ENCODE results near the gene PCED1B. TPM values are rescaled to one million over a fixed set of nuclear protein-coding genes. Genes with fewer than 3 reads are reported as not detected.

Gene PCED1B
- total RNA-seq, 2 donors from 2014 or later = 2.5 to 7.0 TPM

DNA sequence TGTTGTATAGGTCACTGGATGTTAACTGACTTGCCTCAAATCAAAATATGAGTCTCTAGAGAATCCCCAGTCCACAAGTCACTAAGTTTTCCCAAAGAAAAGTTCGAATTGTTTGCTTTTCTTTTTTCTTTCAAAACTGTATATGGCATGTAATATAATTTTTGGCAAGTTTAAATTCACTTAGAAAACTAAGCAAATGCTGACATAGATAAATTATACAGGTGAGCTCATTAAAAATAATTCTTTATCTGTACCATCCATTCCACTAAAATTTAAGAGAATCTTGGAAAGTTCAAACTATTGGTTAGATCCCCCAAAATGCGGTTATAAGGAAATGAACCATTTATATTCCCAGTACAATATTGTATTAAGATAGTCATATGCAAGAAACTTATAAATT is 145.9 kb downstream of the PCED1B start:
- Histone ChIP-seq H3K4me1 (ENCODE audit: control insufficient read depth, insufficient read depth, low read length) (no peaks in the 10 kb centered on the region), H3K27me3 (ENCODE audit: control insufficient read depth, insufficient read depth, low read length, poor library complexity, severe bottlenecking) (no peaks in the 10 kb centered on the region), H3K9ac (ENCODE audit: extremely low read depth, low read length, poor library complexity, severe bottlenecking) (no peak overlapping the region), H3K36me3 (ENCODE audit: control insufficient read depth, insufficient read depth, low read length) (no peaks in the 10 kb centered on the region), H3K4me3 (ENCODE audit: low read length) (no peak overlapping the region), H3K27ac (ENCODE audit: low read depth, low read length) (no peak overlapping the region), H3K9me3 (ENCODE audit: control insufficient read depth, low read length) (no peaks in the 10 kb centered on the region)
- no peaks in the 10 kb centered on the region for H3K9me3 Mint-ChIP-seq
- DNase-seq = no peak
- WGBS, 2 experiments (ENCODE audit: insufficient coverage in 1 of 2, insufficient read length in 1 of 2) = 80% methylated on average over 1 of the region's 2 CpGs; no CpG with 5 or more reads in 1 of the 2 experiments
- TF ChIP-seq, protein P1, sequence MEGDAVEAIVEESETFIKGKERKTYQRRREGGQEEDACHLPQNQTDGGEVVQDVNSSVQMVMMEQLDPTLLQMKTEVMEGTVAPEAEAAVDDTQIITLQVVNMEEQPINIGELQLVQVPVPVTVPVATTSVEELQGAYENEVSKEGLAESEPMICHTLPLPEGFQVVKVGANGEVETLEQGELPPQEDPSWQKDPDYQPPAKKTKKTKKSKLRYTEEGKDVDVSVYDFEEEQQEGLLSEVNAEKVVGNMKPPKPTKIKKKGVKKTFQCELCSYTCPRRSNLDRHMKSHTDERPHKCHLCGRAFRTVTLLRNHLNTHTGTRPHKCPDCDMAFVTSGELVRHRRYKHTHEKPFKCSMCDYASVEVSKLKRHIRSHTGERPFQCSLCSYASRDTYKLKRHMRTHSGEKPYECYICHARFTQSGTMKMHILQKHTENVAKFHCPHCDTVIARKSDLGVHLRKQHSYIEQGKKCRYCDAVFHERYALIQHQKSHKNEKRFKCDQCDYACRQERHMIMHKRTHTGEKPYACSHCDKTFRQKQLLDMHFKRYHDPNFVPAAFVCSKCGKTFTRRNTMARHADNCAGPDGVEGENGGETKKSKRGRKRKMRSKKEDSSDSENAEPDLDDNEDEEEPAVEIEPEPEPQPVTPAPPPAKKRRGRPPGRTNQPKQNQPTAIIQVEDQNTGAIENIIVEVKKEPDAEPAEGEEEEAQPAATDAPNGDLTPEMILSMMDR (conservative IDR thresholded peaks at IDR 0.05) = no peak
- H3K4me3 Mint-ChIP-seq = no peak overlapping the region
- peak overlapping the region; percentile 62 for H3K27ac Mint-ChIP-seq
- no peaks in the 10 kb centered on the region for H3K27me3 Mint-ChIP-seq (ENCODE audit: insufficient read depth)
- no peaks in the 10 kb centered on the region for H3K36me3 Mint-ChIP-seq (ENCODE audit: low read depth)
- H3K4me1 Mint-ChIP-seq = peaks cover 37% of the 10 kb centered on the region

DNA sequence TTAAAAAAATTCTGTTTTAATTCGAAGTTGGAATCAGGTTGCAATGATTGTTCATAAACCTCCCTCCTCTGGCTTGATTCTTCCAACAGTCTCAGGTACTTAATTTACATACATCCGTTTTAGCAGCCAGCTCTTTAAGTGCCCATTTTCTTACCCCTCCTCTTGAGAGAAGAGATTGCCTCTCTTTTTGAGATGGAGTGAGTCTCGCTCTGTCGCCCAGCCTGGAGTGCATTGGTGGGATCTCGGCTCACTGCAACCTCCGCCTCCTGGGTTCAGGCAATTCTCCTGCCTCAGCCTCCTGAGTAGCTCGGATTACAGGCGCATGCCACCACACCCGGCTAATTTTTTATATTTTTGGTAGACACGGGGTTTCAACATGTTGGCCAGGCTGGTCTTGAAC is 146.8 kb downstream of the PCED1B start:
- peaks cover 36% of the 10 kb centered on the region for H3K4me1 Mint-ChIP-seq
- H3K4me3 Mint-ChIP-seq = no peak overlapping the region

DNA sequence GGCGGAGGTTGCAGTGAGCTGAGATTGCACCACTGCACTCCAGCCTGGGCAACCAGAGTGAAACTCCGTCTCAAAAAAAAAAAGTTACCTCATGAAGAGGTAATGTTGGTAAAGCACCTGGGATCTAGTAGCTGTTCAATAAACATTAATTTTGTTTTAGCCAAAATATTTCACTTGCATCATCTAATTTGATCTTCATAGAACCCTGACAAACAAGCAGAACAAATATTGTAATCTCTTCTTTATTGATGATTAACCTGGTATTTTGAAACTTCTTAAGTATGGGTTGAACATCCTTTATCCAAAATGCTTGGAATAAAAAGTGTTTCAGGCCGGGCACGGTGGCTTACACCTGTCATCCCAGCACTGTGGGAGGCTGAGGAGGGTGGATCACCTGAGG is 149.4 kb downstream of the PCED1B start:
- H3K27me3 Mint-ChIP-seq (ENCODE audit: insufficient read depth) = no peaks in the 10 kb centered on the region
- Histone ChIP-seq H3K9me3 (ENCODE audit: control insufficient read depth, low read length) (no peaks in the 10 kb centered on the region), H3K36me3 (ENCODE audit: control insufficient read depth, insufficient read depth, low read length) (no peaks in the 10 kb centered on the region), H3K4me1 (ENCODE audit: control insufficient read depth, insufficient read depth, low read length) (peaks cover 3% of the 10 kb centered on the region), H3K27ac (ENCODE audit: low read depth, low read length) (no peak overlapping the region), H3K27me3 (ENCODE audit: control insufficient read depth, insufficient read depth, low read length, poor library complexity, severe bottlenecking) (no peaks in the 10 kb centered on the region), H3K4me3 (ENCODE audit: low read length) (no peak overlapping the region), H3K9ac (ENCODE audit: extremely low read depth, low read length, poor library complexity, severe bottlenecking) (no peak overlapping the region)
- TF ChIP-seq, protein P1 (conservative IDR thresholded peaks at IDR 0.05) = no peak
- H3K4me1 Mint-ChIP-seq = peaks cover 21% of the 10 kb centered on the region
- 94 to 95% methylated on average over 2 to 4 of the region's 4 CpGs for whole genome bisulfite sequencing, 2 experiments (ENCODE audit: insufficient coverage in 1 of 2, insufficient read length in 1 of 2)
- no peak overlapping the region for H3K27ac Mint-ChIP-seq
- no peak for DNase-seq
- no peaks in the 10 kb centered on the region for H3K9me3 Mint-ChIP-seq
- H3K4me3 Mint-ChIP-seq = no peak overlapping the region
- H3K36me3 Mint-ChIP-seq (ENCODE audit: low read depth) = no peaks in the 10 kb centered on the region

More for the DNA sequence above, 146.8 kb downstream of the PCED1B start:
- H3K27ac ChIP-seq (ENCODE audit: low read depth, low read length) = no peak overlapping the region
- no peaks in the 10 kb centered on the region for H3K27me3 Mint-ChIP-seq (ENCODE audit: insufficient read depth)
- WGBS, 2 experiments (ENCODE audit: insufficient coverage in 1 of 2, insufficient read length in 1 of 2) = 86 to 94% methylated on average over 9 to 10 of the region's 10 CpGs
- no peak for DNase-seq
- H3K4me1 ChIP-seq (ENCODE audit: control insufficient read depth, insufficient read depth, low read length) = peaks cover 3% of the 10 kb centered on the region
- TF ChIP-seq, protein P1 (conservative IDR thresholded peaks at IDR 0.05) = no peak
- peak overlapping the region; percentile 66 for H3K27ac Mint-ChIP-seq
- no peak overlapping the region for H3K4me3 ChIP-seq (ENCODE audit: low read length)
- H3K9me3 ChIP-seq (ENCODE audit: control insufficient read depth, low read length) = no peaks in the 10 kb centered on the region
- H3K9me3 Mint-ChIP-seq = no peaks in the 10 kb centered on the region
- H3K36me3 ChIP-seq (ENCODE audit: control insufficient read depth, insufficient read depth, low read length) = no peaks in the 10 kb centered on the region
- no peak overlapping the region for H3K9ac ChIP-seq (ENCODE audit: extremely low read depth, low read length, poor library complexity, severe bottlenecking)
- H3K36me3 Mint-ChIP-seq (ENCODE audit: low read depth) = no peaks in the 10 kb centered on the region
- no peaks in the 10 kb centered on the region for H3K27me3 ChIP-seq (ENCODE audit: control insufficient read depth, insufficient read depth, low read length, poor library complexity, severe bottlenecking)

Data from endodermal cell (in vitro differentiated cells).